NCI-H187 (cell line): Measurements from ENCODE around the gene BDP1.
"Not testable (repeated sequence)": the region's sequence is repeated elsewhere in the genome, so short reads cannot be mapped to it uniquely, and the experiment has no call there.

ENCODE experiments used
- DNase-seq, 2 experiments: peaks; one replicate each; lab custom pipeline; 2025; lab: John Stamatoyannopoulos, UW

BDP1 gene

GRCh38 chr5:71455427-71456361 is at the start of gene BDP1:
BDP1 (plus strand) TSS chr5:71455651; CDS start chr5:71455878, 227 bp downstream.
- DNase-seq: peak; percentile 83 to 90

- DNase-seq: not testable (repeated sequence)
Measured at GRCh38 chr5:71410088-71410487, 45.4 kb upstream of the BDP1 start.

- not testable (repeated sequence) for DNase-seq
Measured at GRCh38 chr5:71415626-71416025, 39.8 kb upstream of the BDP1 start.

GRCh38 chr5:71418026-71418425 is 37.4 kb upstream of the BDP1 start:
- DNase-seq: not testable (repeated sequence)

GRCh38 chr5:71421278-71421677 is 34.2 kb upstream of the BDP1 start:
- not testable (repeated sequence) for DNase-seq

GRCh38 chr5:71423896-71424295 is 31.6 kb upstream of the BDP1 start:
- DNase-seq: not testable (repeated sequence)

- DNase-seq: not testable (repeated sequence)
Measured at GRCh38 chr5:71426686-71427474, 28.6 kb upstream of the BDP1 start.

- not testable (repeated sequence) for DNase-seq
Measured at GRCh38 chr5:71432410-71432809, 23.0 kb upstream of the BDP1 start.

- DNase-seq: not testable (repeated sequence)
Measured at GRCh38 chr5:71434825-71435224, 20.6 kb upstream of the BDP1 start.

- not testable (repeated sequence) for DNase-seq
Measured at GRCh38 chr5:71441564-71441963, 13.9 kb upstream of the BDP1 start.

- not testable (repeated sequence) for DNase-seq
Measured at GRCh38 chr5:71443891-71444290, 11.6 kb upstream of the BDP1 start.

- not testable (repeated sequence) for DNase-seq
Measured at GRCh38 chr5:71445015-71445414, 10.4 kb upstream of the BDP1 start.

GRCh38 chr5:71445523-71446152 is 9.8 kb upstream of the BDP1 start:
- not testable (repeated sequence) for DNase-seq

GRCh38 chr5:71446540-71447216 is 8.8 kb upstream of the BDP1 start:
- DNase-seq: not testable (repeated sequence)

GRCh38 chr5:71447218-71447808 is 8.1 kb upstream of the BDP1 start:
- DNase-seq: not testable (repeated sequence)

- DNase-seq: no peak
Measured at GRCh38 chr5:71452876-71453275, 2.6 kb upstream of the BDP1 start.

- no peak for DNase-seq
Measured at GRCh38 chr5:71454913-71455312, 538 bp upstream of the BDP1 start.

- DNase-seq: no peak
Measured at GRCh38 chr5:71456362-71456743, 902 bp downstream of the BDP1 start.

GRCh38 chr5:71457106-71457505 is 1.7 kb downstream of the BDP1 start:
- DNase-seq: no peak

- DNase-seq: no peak
Measured at GRCh38 chr5:71460693-71461092, 5.2 kb downstream of the BDP1 start.

- no peak for DNase-seq
Measured at GRCh38 chr5:71461360-71461759, 5.9 kb downstream of the BDP1 start.
